Naive B cell (primary cell): ENCODE data around the gene NCLN. TPM values are rescaled to one million over a fixed set of nuclear protein-coding genes. Genes with fewer than 3 reads are reported as not detected.
A peak's percentile ranks its signal among the peaks of the same experiment; 100 is the strongest.
"Not testable (repeated sequence)": the region's sequence is repeated elsewhere in the genome, so short reads cannot be mapped to it uniquely, and the experiment has no call there.

Experiments used
- ATAC-seq, 2 donors: fragments of 150-1000 bp; cut with Tn5 transposase; 2 replicates each; pipeline ENCODE4 v1.10.0; 2021; ENCODE audit warnings: low read depth in 2 of 2, mild to moderate bottlenecking in 2 of 2, moderate library complexity in 2 of 2
- DNase-seq: peaks from one replicate; pipeline ENCODE4 v3.0.0; 2022
- H3K27ac Mint-ChIP-seq, 6 donors: one replicate each; pipeline ENCODE4 v1.8.0; 2020 to 2022; ENCODE audit warnings: mild to moderate bottlenecking in 6 of 6, mixed read lengths in 6 of 6, moderate library complexity in 5 of 6, inconsistent platforms in 2 of 6
- H3K27me3 Mint-ChIP-seq, 3 donors: one replicate each; pipeline ENCODE4 v1.8.0; 2021 to 2022; ENCODE audit warnings: mixed read lengths in 3 of 3, mild to moderate bottlenecking in 1 of 3
- H3K36me3 Mint-ChIP-seq, 2 donors: one replicate each; pipeline ENCODE4 v1.8.0; 2020 to 2022; ENCODE audit warnings: mixed read lengths in 2 of 2, inconsistent platforms in 1 of 2, mild to moderate bottlenecking in 1 of 2
- H3K4me1 Mint-ChIP-seq, 3 donors: one replicate each; pipeline ENCODE4 v1.8.0; 2020 to 2022; ENCODE audit warnings: mixed read lengths in 3 of 3, inconsistent platforms in 1 of 3, mild to moderate bottlenecking in 1 of 3, moderate library complexity in 1 of 3
- H3K4me3 Mint-ChIP-seq, 8 donors: one replicate each; pipeline ENCODE4 v1.8.0; 2020 to 2022; ENCODE audit warnings: mild to moderate bottlenecking in 8 of 8, mixed read lengths in 8 of 8, moderate library complexity in 8 of 8, inconsistent platforms in 2 of 8
- H3K9me3 Mint-ChIP-seq, 7 donors: one replicate each; pipeline ENCODE4 v1.8.0; 2020 to 2022; ENCODE audit warnings: mixed read lengths in 7 of 7, mild to moderate bottlenecking in 5 of 7, inconsistent platforms in 2 of 7, moderate library complexity in 1 of 7
- polyA plus RNA-seq, 6 donors: library from polyadenylated mRNA; unstranded; fragments of 300-500 nt; fragmentation: Illumina TruSeq; gene quantifications; one replicate each; pipeline ENCODE4 v1.2.3, GENCODE V29; 2021; ENCODE audit warnings: low read depth in 6 of 6

Gene NCLN
- polyA plus RNA-seq, 6 donors from 2014 or later: 17.1 to 47.6 (median 29.2) TPM

DNA sequence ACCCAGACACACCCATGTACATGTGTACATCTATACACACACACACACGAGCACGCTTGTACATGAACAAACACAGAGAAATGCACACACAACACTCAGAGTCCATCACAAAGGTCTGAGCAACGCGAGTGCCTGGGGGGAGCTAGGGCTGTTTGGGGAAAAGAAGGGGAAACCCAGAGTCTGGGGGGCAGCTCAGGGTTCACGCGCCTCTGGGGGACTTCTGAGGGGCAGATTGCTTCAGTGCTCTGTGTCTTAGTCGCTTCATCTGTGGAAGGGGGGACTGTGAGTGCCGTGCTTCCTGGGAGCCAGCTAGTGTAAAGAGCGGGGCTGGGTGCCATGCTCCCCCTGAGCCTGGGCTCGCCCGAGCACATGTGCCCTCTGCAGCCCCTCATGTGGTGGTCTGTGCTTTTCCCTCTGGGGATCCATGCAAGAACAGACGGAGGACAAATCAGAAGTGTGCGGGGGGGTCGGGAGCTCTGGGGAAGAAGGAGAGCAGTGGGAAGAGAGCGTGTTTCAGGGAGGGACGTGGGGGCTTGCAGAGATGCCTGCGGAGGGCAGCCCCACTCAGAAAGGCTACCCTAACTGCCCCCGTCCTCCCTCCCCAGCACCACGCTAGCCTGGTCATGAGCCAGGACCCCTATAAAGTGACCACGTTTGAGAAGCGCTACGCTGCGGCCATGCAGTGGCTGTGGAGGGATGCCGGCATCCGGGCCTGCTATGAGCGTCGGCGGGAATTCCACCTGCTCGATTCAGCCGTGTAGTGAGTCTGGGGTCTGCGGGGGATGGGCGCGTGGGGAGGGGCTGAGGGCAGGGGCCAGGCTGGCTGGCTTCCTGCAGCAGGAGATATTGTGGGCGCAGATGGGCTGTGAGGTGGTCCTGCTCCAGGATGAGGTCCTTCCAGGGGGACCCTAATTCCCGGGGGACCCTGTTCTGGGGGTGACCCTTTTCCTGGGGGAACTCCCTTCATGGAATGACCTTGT, 35.9 kb upstream of the NCLN start:
- H3K27ac Mint-ChIP-seq: no peak overlapping the region
- H3K9me3 Mint-ChIP-seq: no peaks in the 10 kb centered on the region
- peaks cover 13 to 19% (median 13%) of the 10 kb centered on the region in 3 donors for H3K4me1 Mint-ChIP-seq
- DNase-seq (no peak), ATAC-seq (no peak)
- no peaks in the 10 kb centered on the region for H3K36me3 Mint-ChIP-seq
- no peak overlapping the region for H3K4me3 Mint-ChIP-seq
- peaks cover 0 to 12% (median 0%) of the 10 kb centered on the region in 3 donors for H3K27me3 Mint-ChIP-seq

- no peak for ATAC-seq
Observed at GRCh38 chr19:3150739-3151329, 34.9 kb upstream of the NCLN start.

DNA sequence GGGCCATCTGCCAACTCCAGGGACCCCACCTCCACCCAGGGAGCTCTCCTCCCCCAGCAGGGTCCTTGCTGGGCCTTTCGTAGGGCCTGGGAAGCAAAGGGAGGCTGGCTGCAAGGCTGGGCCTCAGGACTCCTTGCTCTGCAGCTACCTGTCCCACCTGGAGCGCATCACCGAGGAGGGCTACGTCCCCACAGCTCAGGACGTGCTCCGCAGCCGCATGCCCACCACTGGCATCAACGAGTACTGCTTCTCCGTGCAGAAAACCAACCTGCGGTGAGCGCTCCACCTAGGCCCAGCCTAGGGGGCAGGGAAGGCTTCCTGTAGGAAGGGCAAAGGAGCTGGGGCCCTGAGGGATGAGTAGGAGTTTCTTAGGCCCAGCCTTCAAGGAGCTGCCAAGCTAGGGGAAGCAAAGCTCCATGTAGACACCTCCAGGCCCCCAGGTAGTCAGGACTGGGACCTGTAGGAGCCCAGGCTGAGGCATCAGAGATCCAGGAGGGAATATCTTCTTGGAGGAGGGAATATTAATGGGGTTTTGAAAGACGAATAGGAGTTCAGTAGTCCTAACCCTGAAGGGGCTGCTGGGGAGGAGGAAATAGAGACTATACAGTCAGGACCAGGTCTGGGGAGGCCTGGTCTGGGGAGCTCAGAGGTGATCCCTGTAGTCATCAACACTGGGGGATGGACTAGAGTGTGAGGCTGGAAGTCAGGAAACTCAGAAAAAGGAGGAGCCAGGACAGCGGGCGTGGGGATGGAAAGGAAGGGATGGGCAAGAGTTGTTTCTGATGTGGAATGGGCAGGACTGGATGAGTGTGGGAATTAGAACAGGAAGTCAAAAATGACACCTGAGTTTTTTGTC, 33.9 kb upstream of the NCLN start:
- Mint-ChIP-seq H3K4me1 (peaks cover 3 to 13% (median 7%) of the 10 kb centered on the region in 3 donors), H3K36me3 (no peaks in the 10 kb centered on the region), H3K27ac (peak overlapping the region in 1 of 6 donors; percentile 61), H3K27me3 (peaks cover 0 to 6% (median 0%) of the 10 kb centered on the region in 3 donors), H3K9me3 (no peaks in the 10 kb centered on the region), H3K4me3 (no peak overlapping the region)
- ATAC-seq (no peak), DNase-seq (no peak)

More at GRCh38 chr19:3150739-3151329, 34.9 kb upstream of the NCLN start:
- H3K4me1 Mint-ChIP-seq: peaks cover 10 to 16% (median 12%) of the 10 kb centered on the region in 3 donors
- H3K27ac Mint-ChIP-seq: no peak overlapping the region
- no peak for DNase-seq
- H3K4me3 Mint-ChIP-seq: no peak overlapping the region
- no peaks in the 10 kb centered on the region for H3K9me3 Mint-ChIP-seq
- H3K36me3 Mint-ChIP-seq: no peaks in the 10 kb centered on the region
- H3K27me3 Mint-ChIP-seq: peaks cover 0 to 12% (median 0%) of the 10 kb centered on the region in 3 donors

DNA sequence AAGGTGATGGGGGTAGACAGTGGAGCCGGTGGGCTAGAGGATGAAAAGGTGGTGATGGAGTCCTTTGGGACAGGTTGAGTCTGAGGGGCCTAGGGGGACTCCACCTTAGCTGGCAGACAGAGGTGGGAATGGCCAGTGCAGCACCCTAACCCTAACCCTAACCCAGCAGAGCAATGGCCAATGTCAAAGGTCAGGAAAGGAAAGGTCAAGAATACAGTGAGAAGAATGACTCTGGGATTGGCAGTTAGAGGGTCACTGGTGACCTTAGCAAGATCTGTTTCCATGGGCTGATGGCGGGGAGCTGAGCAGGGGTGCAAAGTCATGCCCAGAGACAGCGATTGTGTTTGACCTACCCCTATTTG, 33.3 kb upstream of the NCLN start:
- no peak overlapping the region for H3K27ac Mint-ChIP-seq
- DNase-seq: no peak
- H3K4me3 Mint-ChIP-seq: no peak overlapping the region
- ATAC-seq: no peak
- H3K4me1 Mint-ChIP-seq: peaks cover 0 to 11% (median 5%) of the 10 kb centered on the region in 3 donors
- H3K36me3 Mint-ChIP-seq: no peaks in the 10 kb centered on the region
- H3K9me3 Mint-ChIP-seq: no peaks in the 10 kb centered on the region
- H3K27me3 Mint-ChIP-seq: peaks cover 0 to 5% (median 0%) of the 10 kb centered on the region in 3 donors

GRCh38 chr19:3153286-3154230, 32.2 kb upstream of the NCLN start:
- DNase-seq (no peak), ATAC-seq (no peak)
- Mint-ChIP-seq H3K36me3 (no peaks in the 10 kb centered on the region), H3K4me3 (no peak overlapping the region), H3K27ac (no peak overlapping the region), H3K27me3 (peaks cover 0 to 5% (median 0%) of the 10 kb centered on the region in 3 donors), H3K4me1 (peaks cover 0 to 11% (median 5%) of the 10 kb centered on the region in 3 donors), H3K9me3 (no peaks in the 10 kb centered on the region)

DNA sequence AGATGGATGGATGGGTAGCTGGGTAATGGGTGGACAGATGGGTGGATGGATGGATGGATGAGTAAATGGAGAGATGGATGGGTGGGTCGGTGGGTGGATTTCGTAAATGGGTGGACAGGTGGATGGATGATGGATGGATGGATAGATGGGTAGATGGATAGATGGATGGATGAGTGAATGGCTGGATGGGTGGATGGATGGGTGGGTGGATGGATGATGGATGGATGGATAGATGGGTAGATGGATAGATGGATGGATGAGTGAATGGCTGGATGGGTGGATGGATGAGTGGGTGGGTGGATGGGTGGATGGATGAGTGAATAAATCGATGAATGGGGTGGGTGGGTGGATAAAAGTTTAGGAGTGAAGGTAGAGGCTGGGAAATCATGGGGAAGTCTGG, 31.3 kb upstream of the NCLN start:
- DNase-seq, ATAC-seq, H3K4me1 Mint-ChIP-seq, H3K27me3 Mint-ChIP-seq, H3K9me3 Mint-ChIP-seq, H3K36me3 Mint-ChIP-seq: not testable (repeated sequence)
- H3K27ac Mint-ChIP-seq: peak overlapping the region in 2 of 6 donors; percentile 80 to 87
- peak overlapping the region in 3 of 8 donors; percentile 33 to 68 (median 61) for H3K4me3 Mint-ChIP-seq

DNA sequence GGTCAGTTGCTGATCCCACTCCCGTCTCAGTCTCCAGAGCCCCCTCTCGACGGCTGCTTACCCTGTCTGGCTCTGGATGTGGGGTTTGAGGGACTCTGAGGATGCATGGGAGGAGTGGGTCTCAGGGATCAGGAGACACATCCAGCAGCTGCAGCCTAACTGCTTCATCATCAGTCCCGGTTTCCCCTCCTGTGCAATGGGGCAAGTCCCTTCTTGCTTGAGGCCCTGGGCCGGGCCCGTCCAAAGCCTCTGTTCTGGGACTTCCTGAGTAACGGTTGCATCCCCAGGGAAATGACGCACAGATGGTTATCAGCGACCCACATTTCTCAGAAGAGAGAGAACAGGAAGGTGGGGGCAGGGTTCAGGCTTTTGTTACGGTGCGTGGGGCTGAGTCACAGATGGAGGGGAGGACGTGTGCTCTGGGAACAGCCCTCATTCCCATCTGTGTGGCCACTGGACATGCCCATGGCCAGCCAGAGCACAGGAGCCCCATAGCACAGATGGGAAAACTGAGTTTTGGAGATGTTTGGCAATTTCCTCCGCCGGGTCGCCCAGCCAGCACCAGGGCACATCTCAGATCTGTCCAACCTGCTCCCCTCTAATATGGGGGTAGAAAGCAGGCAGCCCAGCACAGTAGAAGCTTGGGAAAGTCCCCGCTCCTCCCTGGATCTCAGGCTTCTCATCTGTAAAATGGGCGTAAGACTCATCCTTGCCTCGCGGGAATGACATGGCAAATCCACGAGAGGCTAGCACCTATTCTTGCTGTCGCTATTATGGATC, 30.6 kb upstream of the NCLN start:
- peak overlapping the region in 6 of 8 donors; percentile 22 to 83 (median 64) for H3K4me3 Mint-ChIP-seq
- peak; percentile 65 for DNase-seq

DNA sequence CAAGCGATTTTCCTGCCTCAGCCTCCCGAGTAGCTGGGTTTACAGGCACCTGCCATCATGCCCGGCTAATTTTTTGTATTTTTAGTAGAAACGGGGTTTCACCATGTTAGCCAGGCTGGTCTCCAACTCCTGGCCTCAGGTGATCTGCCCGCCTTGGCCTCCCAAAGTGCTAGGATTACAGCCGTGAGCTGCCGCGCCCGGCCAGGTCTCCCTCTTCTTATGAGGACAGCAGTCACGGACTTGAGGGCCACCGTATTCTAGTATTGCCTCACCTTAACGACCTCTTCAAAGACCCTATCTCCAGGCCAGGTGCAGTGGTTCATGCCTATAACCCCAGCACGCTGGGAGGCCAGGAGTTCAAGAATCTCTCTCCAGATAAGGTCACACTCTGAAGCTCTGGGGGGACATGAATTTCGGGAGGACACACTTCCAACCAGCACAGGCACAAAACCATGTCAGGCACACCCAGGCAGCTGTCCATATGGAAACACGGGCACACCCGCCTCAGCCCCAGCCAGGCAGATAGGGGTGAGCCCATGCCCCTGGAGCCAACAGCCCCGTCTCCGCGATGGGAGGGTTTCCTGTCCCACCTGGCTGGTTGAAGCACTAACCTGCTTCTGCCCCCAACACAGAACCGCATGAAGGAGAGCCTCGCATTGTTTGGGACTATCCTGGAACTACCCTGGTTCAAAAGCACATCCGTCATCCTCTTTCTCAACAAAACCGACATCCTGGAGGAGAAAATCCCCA, 28.5 kb upstream of the NCLN start:
- H3K4me1 Mint-ChIP-seq: peaks cover 0 to 3% (median 3%) of the 10 kb centered on the region in 3 donors
- no peaks in the 10 kb centered on the region for H3K27me3 Mint-ChIP-seq
- DNase-seq (no peak), ATAC-seq (no peak)
- no peaks in the 10 kb centered on the region for H3K36me3 Mint-ChIP-seq
- peaks cover 0 to 4% (median 0%) of the 10 kb centered on the region in 7 donors for H3K9me3 Mint-ChIP-seq
- H3K27ac Mint-ChIP-seq: peak overlapping the region in 2 of 6 donors; percentile 40 to 53
- H3K4me3 Mint-ChIP-seq: peak overlapping the region in 1 of 8 donors; percentile 42

More for the DNA sequence above, 30.6 kb upstream of the NCLN start:
- peak overlapping the region in 3 of 6 donors; percentile 72 to 87 (median 83) for H3K27ac Mint-ChIP-seq
- peaks cover 0 to 2% (median 0%) of the 10 kb centered on the region in 7 donors for H3K9me3 Mint-ChIP-seq
- ATAC-seq: peak; percentile 97
- H3K27me3 Mint-ChIP-seq: no peaks in the 10 kb centered on the region
- H3K36me3 Mint-ChIP-seq: no peaks in the 10 kb centered on the region
- peaks cover 0 to 3% (median 3%) of the 10 kb centered on the region in 3 donors for H3K4me1 Mint-ChIP-seq

DNA sequence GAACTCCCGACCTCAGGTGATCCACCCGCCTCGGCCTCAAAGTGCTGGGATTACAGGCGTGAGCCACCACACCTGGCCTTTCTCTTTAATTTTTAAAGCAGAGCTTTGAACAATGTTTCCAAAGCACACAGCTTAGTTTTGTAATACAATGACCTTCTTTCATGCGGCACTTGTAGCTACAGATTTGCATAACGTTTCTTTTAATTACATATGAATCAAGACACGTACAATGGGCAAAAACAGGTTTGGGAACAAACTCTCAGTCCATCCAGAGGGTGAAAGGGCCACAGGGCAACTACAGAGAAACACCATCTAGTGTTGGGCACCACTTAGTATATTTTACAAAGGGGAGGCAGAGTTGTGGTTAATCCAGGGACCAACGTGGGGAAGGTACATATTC, 26.2 kb upstream of the NCLN start:
- Mint-ChIP-seq H3K4me1 (peaks cover 3 to 13% (median 9%) of the 10 kb centered on the region in 3 donors), H3K4me3 (no peak overlapping the region), H3K36me3 (no peaks in the 10 kb centered on the region), H3K9me3 (peaks cover 0 to 4% (median 0%) of the 10 kb centered on the region in 7 donors), H3K27ac (no peak overlapping the region), H3K27me3 (no peaks in the 10 kb centered on the region)
- DNase-seq (no peak), ATAC-seq (no peak)

DNA sequence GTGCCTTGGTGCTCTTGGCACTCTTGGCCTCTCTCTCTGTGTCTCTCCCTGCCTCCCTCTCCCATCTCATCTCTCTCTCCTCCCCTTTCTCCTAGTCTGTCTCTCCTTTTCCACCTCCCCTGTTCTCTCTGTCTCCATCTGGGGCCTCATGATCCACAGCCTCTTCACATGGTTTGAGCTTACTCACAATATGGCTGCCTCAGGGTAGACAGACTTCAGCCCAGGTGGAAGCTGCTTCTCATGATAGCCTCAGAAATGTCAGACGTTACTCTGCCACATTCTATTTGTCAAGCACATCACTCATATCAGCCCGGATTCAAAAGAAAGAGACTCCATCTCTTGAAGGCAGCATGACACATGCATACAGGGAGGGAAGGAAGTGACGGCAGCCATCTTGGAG, 25.5 kb upstream of the NCLN start:
- Mint-ChIP-seq H3K4me3 (peak overlapping the region in 1 of 8 donors; percentile 62), H3K27me3 (no peaks in the 10 kb centered on the region), H3K9me3 (peaks cover 0 to 4% (median 0%) of the 10 kb centered on the region in 7 donors), H3K36me3 (no peaks in the 10 kb centered on the region), H3K4me1 (peaks cover 4 to 18% (median 12%) of the 10 kb centered on the region in 3 donors), H3K27ac (peak overlapping the region in 1 of 6 donors; percentile 1)
- no peak for ATAC-seq
- DNase-seq: no peak

DNA sequence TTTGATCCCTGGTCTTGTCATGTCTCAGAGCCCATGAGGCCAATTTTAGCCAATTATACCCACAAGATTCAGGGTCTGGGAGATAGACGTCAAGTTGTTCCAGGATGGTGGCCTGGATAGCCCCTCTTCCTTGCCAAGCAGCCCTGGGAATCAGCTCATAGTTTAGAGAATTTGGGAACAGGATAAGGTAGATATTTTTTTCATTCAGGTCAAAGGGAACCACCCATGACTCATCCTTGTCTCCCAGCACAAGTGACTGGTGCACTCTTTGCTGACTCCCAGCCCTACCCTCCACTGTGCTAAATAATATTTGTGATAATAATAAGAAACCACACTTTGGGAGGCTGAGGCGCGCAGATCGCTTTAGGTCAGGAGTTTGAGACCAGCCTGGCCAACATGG, 24.3 kb upstream of the NCLN start:
- Mint-ChIP-seq H3K27ac (no peak overlapping the region), H3K27me3 (no peaks in the 10 kb centered on the region), H3K4me1 (peaks cover 6 to 28% (median 18%) of the 10 kb centered on the region in 3 donors), H3K36me3 (no peaks in the 10 kb centered on the region), H3K9me3 (peaks cover 0 to 8% (median 4%) of the 10 kb centered on the region in 7 donors), H3K4me3 (no peak overlapping the region)
- ATAC-seq (no peak), DNase-seq (no peak)
